Left colon (tissue), 2 donors: ENCODE measurements around the gene BMP5. TPM values are rescaled to one million over a fixed set of nuclear protein-coding genes. Genes with fewer than 3 reads are reported as not detected.
A peak's percentile ranks its signal among the peaks of the same experiment; 100 is the strongest.

Experiments
- ATAC-seq: fragments of 200-7000 bp; cut with Tn5 transposase; one replicate; pipeline ENCODE4 v1.9.1; 2020; ENCODE audit warnings: mild to moderate bottlenecking, moderate library complexity
- DNase-seq, 2 donors: peaks; one replicate each; pipeline ENCODE4 v3.0.0-alpha.2; 2020
- intact Hi-C, 2 donors: fragments of 100-400 bp; cut with DNase I in 1 of 2; cut with micrococcal nuclease in 1 of 2; formaldehyde crosslinking; loops; one replicate each; pipeline versions ENCODE4 v1.11.2 to v1.14.0; 2022; cut with DNase I, micrococcal nuclease
- total RNA-seq, 2 donors: library from RNA; stranded (reverse); fragmentation: NEBNext Ultra II Directional; extraction: Animal tissue kit (Norgen Biotek cat#: 25700); gene quantifications; one replicate each; pipeline ENCODE4 v1.2.1, GENCODE V29; 2021
- donor health status: DM: no; HTN: no; CAD: no.
- donor health status: DM: yes; HTN: yes; CAD: no.

BMP5 gene
- total RNA-seq, 2 donors from 2014 or later = 1.8 to 4.8 TPM

- DNase-seq (no peak), ATAC-seq (no peak)
- intact Hi-C loops = no loop called here
Observed at GRCh38 chr6:55882718-55883569, 7.6 kb upstream of the BMP5 start.

GRCh38 chr6:55877283-55877682, 1.9 kb upstream of the BMP5 start:
- DNase-seq = no peak
- ATAC-seq = no peak
- intact Hi-C loops = no loop called here

GRCh38 chr6:55874316-55874715, 1.1 kb downstream of the BMP5 start:
- intact Hi-C loops = no loop called here
- ATAC-seq (no peak), DNase-seq (no peak)

GRCh38 chr6:55872866-55873265, 2.5 kb downstream of the BMP5 start:
- ATAC-seq (no peak), DNase-seq (no peak)

GRCh38 chr6:55870181-55870813, 5.1 kb downstream of the BMP5 start:
- ATAC-seq = no peak
- no peak for DNase-seq
- intact Hi-C loops = no loop called here

More at GRCh38 chr6:55872866-55873265, 2.5 kb downstream of the BMP5 start:
- intact Hi-C loops = no loop called here

- DNase-seq (no peak), ATAC-seq (no peak)
- intact Hi-C loops = no loop called here
Observed at GRCh38 chr6:55869674-55870073, 5.7 kb downstream of the BMP5 start.

GRCh38 chr6:55868771-55869479, 6.5 kb downstream of the BMP5 start:
- intact Hi-C loops = no loop called here
- ATAC-seq = no peak
- no peak for DNase-seq

GRCh38 chr6:55868176-55868575, 7.2 kb downstream of the BMP5 start:
- intact Hi-C loops = no loop called here
- no peak for ATAC-seq
- DNase-seq = no peak

GRCh38 chr6:55866128-55866527, 9.3 kb downstream of the BMP5 start:
- ATAC-seq (no peak), DNase-seq (no peak)
- intact Hi-C loops = no loop called here

- intact Hi-C loops = no loop called here
- DNase-seq (no peak), ATAC-seq (no peak)
Observed at GRCh38 chr6:55853008-55854001, 22.1 kb downstream of the BMP5 start.

GRCh38 chr6:55841341-55841740, 34.0 kb downstream of the BMP5 start:
- ATAC-seq = no peak
- intact Hi-C loops = no loop called here
- no peak for DNase-seq

- intact Hi-C loops = no loop called here
- DNase-seq = no peak
- no peak for ATAC-seq
Observed at GRCh38 chr6:55839080-55839479, 36.3 kb downstream of the BMP5 start.

- intact Hi-C loops = no loop called here
- ATAC-seq (no peak), DNase-seq (no peak)
Observed at GRCh38 chr6:55836945-55837344, 38.4 kb downstream of the BMP5 start.

GRCh38 chr6:55836481-55836880, 38.9 kb downstream of the BMP5 start:
- DNase-seq (peak in 1 of 2 donors; percentile 31), ATAC-seq (peak; percentile 69)
- intact Hi-C loops = no loop called here

GRCh38 chr6:55835220-55835619, 40.2 kb downstream of the BMP5 start:
- ATAC-seq (no peak), DNase-seq (no peak)
- intact Hi-C loops = no loop called here

GRCh38 chr6:55833284-55833683, 42.1 kb downstream of the BMP5 start:
- intact Hi-C loops = no loop called here
- ATAC-seq = no peak

GRCh38 chr6:55827818-55828522, 47.4 kb downstream of the BMP5 start:
- DNase-seq (no peak), ATAC-seq (no peak)
- intact Hi-C loops = no loop called here

More at GRCh38 chr6:55833284-55833683, 42.1 kb downstream of the BMP5 start:
- DNase-seq = no peak

- intact Hi-C loops = no loop called here
- DNase-seq (no peak), ATAC-seq (no peak)
Observed at GRCh38 chr6:55826941-55827340, 48.4 kb downstream of the BMP5 start.
